Prostate gland (tissue), 2 donors: ENCODE data around the gene GRID2.

Experiments used
- POLR2A ChIP-seq: fragments of 450-650 bp; IDR thresholded peaks from one replicate; pipeline ENCODE4 v1.6.1; 2016; ENCODE audit warnings: antibody characterized with exemption, mild to moderate bottlenecking
- POLR2AphosphoS5 ChIP-seq: sonication (generic); formaldehyde crosslinking; IDR thresholded peaks from one replicate; pipeline ENCODE4 v1.6.1; 2017; ENCODE audit warnings: antibody characterized with exemption
- TF ChIP-seq, protein P1 (sequence below), 4 experiments: fragments of 200-600 bp in 2 of 4; fragments of 450-650 bp in 2 of 4; sonication (generic) in 2 of 4; IDR thresholded peaks; 1 replicate in 3 of 4; 2 replicates in 1 of 4; pipeline ENCODE4 v1.5.1; 2016 to 2019; ENCODE audit warnings: antibody characterized with exemption in 4 of 4, mild to moderate bottlenecking in 2 of 4, moderate library complexity in 2 of 4

DNA sequence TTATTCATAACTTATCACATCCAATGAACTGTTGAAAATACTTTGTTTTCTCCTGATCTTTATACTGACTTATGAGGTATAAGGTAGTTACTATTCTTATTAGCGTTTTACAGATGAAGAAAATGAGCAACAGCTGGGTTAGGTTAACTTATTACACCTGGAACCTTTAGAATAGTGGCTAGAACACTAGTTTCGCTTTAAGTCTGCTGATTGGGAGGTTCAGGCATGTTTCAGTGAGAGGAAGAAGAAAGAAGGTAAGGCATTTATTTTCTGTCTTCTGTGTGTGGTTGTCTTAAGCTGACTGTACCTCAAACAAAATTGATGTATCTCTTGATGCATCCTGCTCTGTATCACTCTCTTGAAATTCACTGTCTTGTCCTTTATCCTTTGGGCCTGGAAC, 302.5 kb downstream of the GRID2 start:
- TF ChIP-seq POLR2AphosphoS5 (no peak), POLR2A (no peak)
- TF ChIP-seq, protein P1, sequence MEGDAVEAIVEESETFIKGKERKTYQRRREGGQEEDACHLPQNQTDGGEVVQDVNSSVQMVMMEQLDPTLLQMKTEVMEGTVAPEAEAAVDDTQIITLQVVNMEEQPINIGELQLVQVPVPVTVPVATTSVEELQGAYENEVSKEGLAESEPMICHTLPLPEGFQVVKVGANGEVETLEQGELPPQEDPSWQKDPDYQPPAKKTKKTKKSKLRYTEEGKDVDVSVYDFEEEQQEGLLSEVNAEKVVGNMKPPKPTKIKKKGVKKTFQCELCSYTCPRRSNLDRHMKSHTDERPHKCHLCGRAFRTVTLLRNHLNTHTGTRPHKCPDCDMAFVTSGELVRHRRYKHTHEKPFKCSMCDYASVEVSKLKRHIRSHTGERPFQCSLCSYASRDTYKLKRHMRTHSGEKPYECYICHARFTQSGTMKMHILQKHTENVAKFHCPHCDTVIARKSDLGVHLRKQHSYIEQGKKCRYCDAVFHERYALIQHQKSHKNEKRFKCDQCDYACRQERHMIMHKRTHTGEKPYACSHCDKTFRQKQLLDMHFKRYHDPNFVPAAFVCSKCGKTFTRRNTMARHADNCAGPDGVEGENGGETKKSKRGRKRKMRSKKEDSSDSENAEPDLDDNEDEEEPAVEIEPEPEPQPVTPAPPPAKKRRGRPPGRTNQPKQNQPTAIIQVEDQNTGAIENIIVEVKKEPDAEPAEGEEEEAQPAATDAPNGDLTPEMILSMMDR (IDR thresholded peaks at IDR 0.05): no peak
